Motor neuron (in vitro differentiated cells): ENCODE results near the gene ZC3H8. TPM values are rescaled to one million over a fixed set of nuclear protein-coding genes. Genes with fewer than 3 reads are reported as not detected.
A peak's percentile ranks its signal among the peaks of the same experiment; 100 is the strongest.
"Not testable (repeated sequence)": the region's sequence is repeated elsewhere in the genome, so short reads cannot be mapped to it uniquely, and the experiment has no call there.

ENCODE experiments used
- ATAC-seq, 8 experiments: fragments of 200-7000 bp; cut with Tn5 transposase; replicated peaks in 6 of 8; 2 replicates each; pipeline ENCODE4 v1.8.0; 2021; ENCODE audit warnings: mild to moderate bottlenecking in 8 of 8, moderate library complexity in 8 of 8
- H3K27ac ChIP-seq, 2 donors: fragments of 250-450 bp; sonication (Bioruptor Pico); 2 replicates each; pipeline ENCODE4 v1.9.0; 2021; ENCODE audit warnings: antibody characterized with exemption in 2 of 2, mild to moderate bottlenecking in 2 of 2, moderate library complexity in 1 of 2
- H3K4me1 ChIP-seq, 2 donors: fragments of 250-450 bp; sonication (Bioruptor Pico); replicated peaks in 1 of 2; 2 replicates each; pipeline ENCODE4 v1.6.1; 2021; ENCODE audit warnings: antibody characterized with exemption in 2 of 2, mild to moderate bottlenecking in 2 of 2, moderate library complexity in 1 of 2
- H3K4me3 ChIP-seq, 5 donors: fragments of 250-450 bp; sonication (Bioruptor Pico); 2 replicates each; pipeline ENCODE4 v1.9.0; 2021; ENCODE audit warnings: antibody characterized with exemption in 5 of 5, mild to moderate bottlenecking in 5 of 5, moderate library complexity in 4 of 5
- WGBS, 10 experiments: fragments of 450-650 bp; shearing (Covaris generic); methylation state at CpG; one replicate each; pipeline ENCODE4 v1.0.0; 2022; 5-methylcytosine and 5-hydroxymethylcytosine counted together
- in situ Hi-C, 9 experiments: fragments of 400-800 bp; cut with MboI; loops; one replicate each; pipeline ENCODE4 v1.15.0; 2021; ENCODE audit warnings: low sequenced_read_pairs in 9 of 9, low pct_unique_long_range_greater_than_20kb in 2 of 9; ENCODE audit not compliant: unreplicated experiment in 9 of 9
- total RNA-seq, 8 experiments: library from RNA; unstranded; fragments of 300-600 nt; gene quantifications; 2 replicates each; pipeline versions ENCODE4 v1.2.3 to v1.2.4, GENCODE V29; 2022

The ZC3H8 gene
- total RNA-seq, 8 experiments from 2014 or later, result 13.7 to 43.4 (median 22.8) TPM

DNA sequence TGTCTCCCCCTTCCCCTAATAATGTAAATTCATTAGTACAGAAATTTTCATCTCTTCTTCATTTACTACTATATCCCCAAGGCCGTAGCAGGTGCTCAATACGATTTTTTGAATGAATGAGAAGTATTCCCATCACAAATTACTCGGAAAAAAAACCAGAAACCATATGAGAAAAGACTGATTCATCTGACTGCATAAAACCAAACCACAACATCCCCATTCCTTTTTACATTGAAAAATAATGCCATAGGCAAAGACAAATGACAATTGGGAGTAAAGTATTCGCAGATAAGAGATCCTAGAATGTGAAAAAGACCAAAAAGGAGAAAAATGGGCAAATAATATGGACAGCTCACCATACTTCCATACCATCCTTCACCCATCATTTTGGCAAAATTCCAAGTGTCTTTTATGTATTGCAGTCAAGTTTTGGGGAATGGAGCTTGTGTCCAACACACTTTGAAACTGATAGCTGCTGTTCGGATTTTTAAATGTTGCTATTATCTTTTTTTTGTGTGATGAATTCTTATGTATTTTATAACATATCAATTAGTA is 1.5 kb downstream of the ZC3H8 start:
- ATAC-seq, result no peak
- 55 to 100% (median 91%) methylated on average over 2 to 5 of the region's 5 CpGs; no CpG with 5 or more reads in 1 of the 10 experiments for WGBS, 10 experiments
- H3K27ac ChIP-seq, result no peak overlapping the region
- in situ Hi-C loops, result loop anchor here in 1 of 9 experiments (25.0 kb wide), 1 partner anchor 184 kb away; the partner anchor contains the start of gene RGPD8
- H3K4me1 ChIP-seq, result peaks cover 3 to 10% of the 10 kb centered on the region in 2 donors
- peak overlapping the region in 1 of 5 donors; percentile 55 for H3K4me3 ChIP-seq

DNA sequence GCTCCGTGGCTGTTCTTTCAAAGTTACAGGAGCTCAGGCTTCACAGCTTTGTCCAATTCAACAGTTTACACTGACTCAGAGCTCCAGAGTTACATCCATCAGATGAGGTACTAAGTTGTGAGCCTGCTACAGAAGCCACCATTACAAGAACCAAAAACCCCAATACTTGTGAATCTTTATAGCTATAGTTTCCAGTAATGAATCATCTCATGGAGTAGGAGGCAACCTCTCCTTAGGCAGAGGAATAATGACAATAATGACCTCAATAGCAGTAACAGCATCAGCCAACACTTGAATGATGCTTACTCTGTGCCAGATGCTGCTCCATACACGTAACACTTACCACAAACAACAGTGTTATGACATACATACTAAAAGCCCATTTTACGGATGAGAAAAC is 3.6 kb downstream of the ZC3H8 start:
- Histone ChIP-seq H3K4me3 (no peak overlapping the region), H3K4me1 (peaks cover 3 to 10% of the 10 kb centered on the region in 2 donors), H3K27ac (no peak overlapping the region)
- WGBS, 10 experiments, result 70 to 96% (median 83%) methylated on average over 1 to 3 of the region's 3 CpGs; no CpG with 5 or more reads in 4 of the 10 experiments
- no peak for ATAC-seq
- in situ Hi-C loops, result loop anchor here in 1 of 9 experiments (25.0 kb wide), 1 partner anchor 186 kb away; the partner anchor contains the start of gene RGPD8

DNA sequence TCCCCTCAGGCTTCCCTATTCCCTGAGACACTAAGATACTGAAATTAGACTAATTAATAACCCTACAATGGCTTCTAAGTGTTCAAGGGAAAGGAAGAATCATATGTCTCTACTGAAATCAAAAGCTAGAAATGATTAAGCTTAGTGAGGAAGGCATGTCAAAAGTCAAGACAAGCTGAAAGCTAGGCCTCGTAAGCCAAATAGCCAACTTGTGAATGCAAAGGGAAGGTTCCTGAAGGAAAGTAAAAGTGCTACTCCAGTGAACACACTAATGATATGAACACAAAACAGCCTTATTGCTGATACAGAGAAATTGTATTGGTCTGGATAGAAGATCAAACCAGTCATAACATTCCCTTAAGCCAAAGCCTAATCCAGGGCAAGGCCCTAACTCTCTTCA is 10.0 kb downstream of the ZC3H8 start:
- H3K4me1 ChIP-seq, result peaks cover 0 to 9% of the 10 kb centered on the region in 2 donors
- in situ Hi-C loops, result no loop called here
- no peak for ATAC-seq
- WGBS, 10 experiments, result 89 to 100% (median 100%) methylated on average over 1 of the region's 1 CpG; no CpG with 5 or more reads in 5 of the 10 experiments
- no peak overlapping the region for H3K27ac ChIP-seq
- H3K4me3 ChIP-seq, result no peak overlapping the region

DNA sequence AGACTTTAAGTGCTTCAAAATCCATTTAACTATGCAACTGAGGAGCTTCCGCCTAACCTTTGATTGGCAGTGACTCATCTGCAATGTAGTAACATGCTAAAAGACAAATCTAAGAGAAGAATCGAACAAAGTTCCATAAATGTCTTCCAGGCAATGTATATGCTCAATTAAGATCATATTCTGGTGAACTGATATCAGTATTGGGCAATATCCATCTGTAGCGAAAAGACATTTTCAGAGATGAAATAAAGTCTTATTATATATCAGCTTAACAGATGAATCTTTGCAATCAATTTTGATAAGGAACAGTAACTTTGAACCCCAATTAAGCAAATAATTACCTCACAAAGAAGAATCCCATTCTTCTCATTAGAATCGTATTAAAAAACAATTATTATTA is 11.6 kb downstream of the ZC3H8 start:
- peaks cover 0 to 9% of the 10 kb centered on the region in 2 donors for H3K4me1 ChIP-seq
- WGBS, 10 experiments, result 71 to 100% (median 94%) methylated on average over 1 to 4 of the region's 4 CpGs; no CpG with 5 or more reads in 1 of the 10 experiments
- in situ Hi-C loops, result no loop called here
- no peak for ATAC-seq
- H3K27ac ChIP-seq, result no peak overlapping the region
- H3K4me3 ChIP-seq, result no peak overlapping the region

DNA sequence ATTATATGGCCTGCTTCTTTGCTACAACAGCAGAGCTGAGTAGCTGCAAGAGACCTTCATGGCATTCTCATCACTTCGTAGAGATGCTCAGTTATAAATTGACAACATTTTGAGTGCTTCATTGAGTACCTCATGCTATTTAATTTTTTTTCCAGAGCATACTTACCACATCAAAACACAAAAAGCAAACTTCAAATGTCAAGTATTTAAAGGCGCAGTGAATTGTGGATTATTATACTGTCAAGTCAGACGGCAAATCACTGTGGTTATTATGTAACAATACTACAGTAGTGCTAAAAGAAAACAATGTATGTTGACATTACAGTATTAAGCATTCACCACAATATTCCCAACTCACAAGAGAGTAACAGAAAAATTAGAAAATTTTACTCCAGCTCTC is 12.5 kb downstream of the ZC3H8 start:
- in situ Hi-C loops, result no loop called here
- Histone ChIP-seq H3K4me3 (no peak overlapping the region), H3K4me1 (peaks cover 0 to 9% of the 10 kb centered on the region in 2 donors), H3K27ac (no peak overlapping the region)
- no peak for ATAC-seq
- 33 to 100% (median 93%) methylated on average over 1 to 3 of the region's 3 CpGs for WGBS, 10 experiments

DNA sequence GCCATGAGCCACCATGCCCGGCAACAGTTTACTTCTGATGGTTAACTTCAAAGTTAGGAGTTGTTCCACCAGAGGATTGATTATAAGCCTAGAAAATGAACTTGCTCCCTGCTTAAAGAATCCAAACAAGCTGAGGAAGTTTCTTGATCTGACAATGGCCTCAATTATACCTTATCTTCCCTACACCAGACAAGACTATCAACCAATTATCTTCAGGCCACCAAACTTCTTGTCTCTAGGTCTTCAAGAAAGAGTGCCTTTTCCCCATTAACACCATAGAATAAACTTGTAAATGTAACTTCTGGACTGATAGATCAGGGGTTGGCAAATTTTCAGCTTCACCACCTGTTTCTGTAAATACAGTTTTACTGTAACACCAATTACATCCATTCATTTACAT is 15.0 kb downstream of the ZC3H8 start:
- 82 to 100% (median 100%) methylated on average over 1 of the region's 1 CpG; no CpG with 5 or more reads in 7 of the 10 experiments for WGBS, 10 experiments
- H3K4me1 ChIP-seq, result peaks cover 0 to 9% of the 10 kb centered on the region in 2 donors

DNA sequence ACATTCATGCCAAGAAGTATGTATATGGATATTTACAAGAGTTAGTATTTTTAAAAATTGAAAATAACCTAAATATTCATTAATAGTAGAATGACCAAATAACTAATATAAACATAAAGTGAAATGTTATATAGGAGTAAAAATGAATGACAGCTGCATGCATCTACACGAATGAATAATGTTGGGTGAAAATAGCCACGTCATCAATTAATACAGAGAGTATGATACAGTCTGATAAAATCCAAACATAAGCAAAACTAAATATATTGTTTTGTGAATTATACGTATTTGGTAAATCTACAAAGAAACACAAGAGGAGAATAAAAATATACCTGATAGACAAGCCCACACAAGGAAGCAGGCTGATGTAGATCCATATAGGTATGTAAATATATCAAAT is 24.5 kb downstream of the ZC3H8 start:
- H3K4me3 ChIP-seq, result no peak overlapping the region
- H3K4me1 ChIP-seq, result no peaks in the 10 kb centered on the region
- H3K27ac ChIP-seq, result no peak overlapping the region
- no peak for ATAC-seq
- in situ Hi-C loops, result no loop called here
- WGBS, 10 experiments, result 75 to 100% (median 98%) methylated on average over 1 to 3 of the region's 3 CpGs

More for the DNA sequence above, 15.0 kb downstream of the ZC3H8 start:
- no peak for ATAC-seq
- Histone ChIP-seq H3K27ac (no peak overlapping the region), H3K4me3 (no peak overlapping the region)
- in situ Hi-C loops, result no loop called here

DNA sequence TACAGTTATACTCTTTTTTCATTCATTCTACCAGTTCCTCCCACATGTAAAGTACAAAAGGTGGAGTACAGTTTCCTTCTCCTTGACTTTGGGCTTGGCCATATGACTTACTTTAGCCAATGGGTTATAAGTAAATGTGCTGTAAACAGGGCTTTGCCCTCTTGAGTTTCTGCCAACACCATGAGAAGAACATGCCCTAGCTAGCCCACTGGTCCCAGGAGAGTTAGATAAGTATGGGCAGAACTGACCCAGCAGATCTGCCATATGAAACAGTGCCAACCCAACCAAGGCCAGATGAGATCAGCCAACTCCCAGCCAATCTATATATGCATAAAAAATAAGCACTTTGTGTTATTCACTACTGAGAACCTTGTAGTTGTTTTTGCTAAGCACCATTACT is 25.5 kb downstream of the ZC3H8 start:
- ATAC-seq, result peak in 2 of 8 experiments; percentile 75 to 92
- no peaks in the 10 kb centered on the region for H3K4me1 ChIP-seq
- in situ Hi-C loops, result no loop called here
- H3K27ac ChIP-seq, result no peak overlapping the region
- H3K4me3 ChIP-seq, result no peak overlapping the region

DNA sequence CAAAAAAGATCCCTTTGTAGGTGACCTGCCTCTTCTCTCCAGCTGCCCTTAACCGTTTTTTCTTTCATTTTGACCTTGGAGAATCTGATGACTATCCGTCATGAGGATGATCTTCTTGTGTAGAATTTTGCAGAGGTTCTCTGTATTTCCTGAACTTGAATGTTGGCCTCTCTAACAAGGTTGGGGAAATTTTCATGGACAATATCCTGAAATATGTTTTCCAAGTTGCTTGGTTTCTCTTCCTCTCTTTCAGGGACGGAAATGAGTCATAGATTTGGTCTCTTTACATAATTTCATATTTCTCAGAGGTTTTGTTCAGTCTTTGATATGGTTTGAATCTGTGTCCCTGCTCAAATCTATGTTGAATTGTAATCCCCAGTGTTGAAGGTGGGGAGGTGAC is 34.0 kb downstream of the ZC3H8 start:
- WGBS, 10 experiments, result 90 to 100% (median 100%) methylated on average over 1 to 3 of the region's 3 CpGs; no CpG with 5 or more reads in 2 of the 10 experiments
- Histone ChIP-seq H3K4me3 (no peak overlapping the region), H3K27ac (no peak overlapping the region), H3K4me1 (no peaks in the 10 kb centered on the region)
- in situ Hi-C loops, result no loop called here
- ATAC-seq, result no peak

DNA sequence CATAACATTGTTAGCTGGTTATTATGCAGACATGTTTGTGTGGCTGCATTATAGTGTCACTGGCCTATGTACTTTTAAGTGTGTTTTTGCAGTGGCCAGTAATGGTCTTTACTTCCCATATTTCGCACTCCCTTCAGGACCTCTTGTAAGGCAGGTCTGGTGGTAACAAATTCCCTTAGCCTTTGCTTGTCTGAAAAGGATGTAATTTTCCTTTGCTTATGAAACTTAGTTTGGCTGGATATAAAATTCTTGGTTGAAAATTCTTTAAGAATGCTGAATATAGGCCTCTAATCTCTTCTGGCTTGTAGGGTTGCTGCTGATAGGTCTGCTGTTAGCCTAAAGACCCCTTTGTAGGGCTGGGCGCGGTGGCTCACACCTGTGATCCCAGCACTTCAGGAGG is 34.7 kb downstream of the ZC3H8 start:
- in situ Hi-C loops, result no loop called here
- ATAC-seq, result no peak
- 80 to 100% (median 98%) methylated on average over 1 to 3 of the region's 3 CpGs; no CpG with 5 or more reads in 4 of the 10 experiments for WGBS, 10 experiments

DNA sequence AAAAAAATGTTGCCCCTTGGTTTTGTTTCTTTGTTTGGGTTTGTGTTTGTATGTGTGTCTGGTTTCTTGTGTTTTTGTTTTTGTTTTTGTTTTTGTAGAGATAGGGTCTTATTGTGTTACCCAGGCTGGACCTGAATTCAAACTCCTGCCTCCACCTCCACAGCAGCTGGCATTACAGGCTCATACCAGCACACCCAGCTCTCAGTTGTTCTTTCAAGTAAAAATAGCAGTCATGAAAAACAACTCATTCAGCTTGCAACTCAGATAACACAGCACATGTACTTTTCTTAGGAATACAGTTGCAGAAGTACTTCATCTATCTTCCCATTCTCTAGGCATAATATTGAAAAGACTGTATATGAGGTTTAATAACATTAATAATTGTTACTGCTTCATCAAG is 37.0 kb downstream of the ZC3H8 start:
- no peak for ATAC-seq
- in situ Hi-C loops, result no loop called here
- no peak overlapping the region for H3K4me3 ChIP-seq
- H3K27ac ChIP-seq, result no peak overlapping the region
- H3K4me1 ChIP-seq, result no peaks in the 10 kb centered on the region

More for the DNA sequence above, 34.7 kb downstream of the ZC3H8 start:
- no peak overlapping the region for H3K27ac ChIP-seq
- no peak overlapping the region for H3K4me3 ChIP-seq
- H3K4me1 ChIP-seq, result no peaks in the 10 kb centered on the region

DNA sequence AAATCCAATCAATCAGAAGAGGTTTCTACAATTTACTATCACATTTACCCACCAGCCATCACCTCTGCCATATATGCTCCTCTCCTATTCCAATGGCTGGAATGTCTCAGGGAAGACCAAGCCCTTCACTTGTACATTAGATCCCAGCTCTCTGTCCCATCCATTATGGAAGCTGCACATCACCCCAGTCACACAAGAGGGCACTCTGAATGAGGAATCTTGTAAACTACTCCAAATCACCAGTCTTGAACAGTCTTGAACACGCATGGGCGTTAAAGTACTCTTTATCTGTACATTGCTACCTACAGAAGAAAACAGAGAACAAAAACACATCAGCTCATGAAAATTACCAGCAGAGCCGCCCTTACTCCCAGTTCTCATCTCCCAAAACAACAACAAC is 38.7 kb downstream of the ZC3H8 start:
- 74 to 100% (median 98%) methylated on average over 1 to 3 of the region's 3 CpGs; no CpG with 5 or more reads in 2 of the 10 experiments for WGBS, 10 experiments
- ATAC-seq, result peak in 1 of 8 experiments; percentile 25
- in situ Hi-C loops, result no loop called here
- no peak overlapping the region for H3K4me3 ChIP-seq
- H3K4me1 ChIP-seq, result no peaks in the 10 kb centered on the region
- no peak overlapping the region for H3K27ac ChIP-seq

DNA sequence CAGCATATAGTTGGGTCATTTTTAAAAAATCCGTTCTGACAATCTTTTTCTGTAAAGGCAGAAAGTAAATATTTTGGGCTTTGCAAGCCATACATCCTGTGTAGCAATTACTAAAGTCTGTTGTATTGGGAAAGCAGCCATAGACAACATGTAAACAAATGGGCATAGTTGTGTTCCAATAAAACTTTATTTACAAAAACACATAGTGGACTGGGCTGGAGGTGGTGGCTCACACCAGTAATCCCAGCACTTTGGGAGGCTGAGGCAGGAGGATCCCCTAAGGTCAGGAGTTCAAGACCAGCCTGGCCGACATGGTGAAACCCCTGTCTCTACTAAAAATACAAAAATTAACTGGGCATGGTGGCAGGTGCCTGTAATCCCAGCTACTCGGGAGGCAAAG is 46.9 kb downstream of the ZC3H8 start:
- H3K27ac ChIP-seq, H3K4me3 ChIP-seq, ATAC-seq, H3K4me1 ChIP-seq, in situ Hi-C loops: not testable (repeated sequence)
- WGBS, 10 experiments, result 50 to 100% (median 86%) methylated on average over 1 to 3 of the region's 3 CpGs; no CpG with 5 or more reads in 1 of the 10 experiments

DNA sequence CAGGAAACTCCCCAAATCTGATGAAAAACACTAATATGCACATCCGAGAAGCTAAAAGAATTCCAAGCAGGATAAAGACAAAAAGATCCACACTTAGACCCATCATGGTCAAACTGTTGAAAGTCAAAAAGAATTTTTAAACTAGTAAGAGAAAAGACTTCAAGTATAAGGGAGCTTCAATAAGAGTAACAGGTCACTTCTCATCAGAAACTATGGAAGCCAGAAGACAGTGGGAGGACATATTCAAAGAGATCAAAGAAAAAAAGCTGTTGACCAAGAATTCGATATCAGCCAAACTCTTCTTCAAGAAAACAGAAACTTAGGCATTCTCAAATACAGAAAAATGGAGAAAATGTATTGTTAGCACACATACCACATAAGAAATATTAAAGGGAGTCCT is 50.4 kb downstream of the ZC3H8 start:
- H3K27ac ChIP-seq, result no peak overlapping the region
- 17 to 100% (median 84%) methylated on average over 1 to 2 of the region's 2 CpGs for WGBS, 10 experiments
- in situ Hi-C loops, result no loop called here
- no peaks in the 10 kb centered on the region for H3K4me1 ChIP-seq
- no peak for ATAC-seq
- no peak overlapping the region for H3K4me3 ChIP-seq
